GM18505 (cell line): ENCODE measurements around the gene SLC8A1.

ENCODE experiments used
- ATAC-seq: cut with Tn5 transposase; IDR thresholded peaks from one replicate; pipeline ENCODE4 v1.9.1; 2021; ENCODE audit not compliant: unreplicated experiment
- POLR2A ChIP-seq: IDR thresholded peaks from 4 replicates; pipeline ENCODE4 v1.6.1; 2011; ENCODE audit warnings: borderline replicate concordance; ENCODE audit not compliant: insufficient read depth, insufficient read length; ENCODE audit errors: extremely low read depth

SLC8A1 gene

GRCh38 chr2:40360652-40361051 is 91.2 kb downstream of the SLC8A1 start:
- no peak for TF ChIP-seq POLR2A
- peak; percentile 57 for ATAC-seq

GRCh38 chr2:40359811-40360210 is 92.1 kb downstream of the SLC8A1 start:
- no peak for ATAC-seq
- no peak for TF ChIP-seq POLR2A

GRCh38 chr2:40358783-40359182 is 93.1 kb downstream of the SLC8A1 start:
- no peak for TF ChIP-seq POLR2A

GRCh38 chr2:40357667-40358066 is 94.2 kb downstream of the SLC8A1 start:
- no peak for ATAC-seq
- TF ChIP-seq POLR2A = no peak

More at GRCh38 chr2:40358783-40359182, 93.1 kb downstream of the SLC8A1 start:
- no peak for ATAC-seq

- TF ChIP-seq POLR2A = no peak
- ATAC-seq = no peak
Observed at GRCh38 chr2:40355451-40355850, 96.4 kb downstream of the SLC8A1 start.

GRCh38 chr2:40353231-40353630 is 98.7 kb downstream of the SLC8A1 start:
- no peak for ATAC-seq
- no peak for TF ChIP-seq POLR2A

GRCh38 chr2:40352703-40353099 is 99.2 kb downstream of the SLC8A1 start:
- ATAC-seq = no peak
- TF ChIP-seq POLR2A = no peak

GRCh38 chr2:40352041-40352702 is 99.7 kb downstream of the SLC8A1 start:
- no peak for TF ChIP-seq POLR2A

GRCh38 chr2:40348665-40349064 is 103.2 kb downstream of the SLC8A1 start:
- no peak for ATAC-seq
- no peak for TF ChIP-seq POLR2A

More at GRCh38 chr2:40352041-40352702, 99.7 kb downstream of the SLC8A1 start:
- no peak for ATAC-seq

GRCh38 chr2:40348038-40348437 is 103.9 kb downstream of the SLC8A1 start:
- TF ChIP-seq POLR2A = no peak
- ATAC-seq = no peak

- no peak for TF ChIP-seq POLR2A
- ATAC-seq = peak; percentile 66
Observed at GRCh38 chr2:40346535-40347354, 105.1 kb downstream of the SLC8A1 start.

GRCh38 chr2:40344364-40344763 is 107.5 kb downstream of the SLC8A1 start:
- no peak for ATAC-seq
- TF ChIP-seq POLR2A = no peak

- ATAC-seq = no peak
- TF ChIP-seq POLR2A = no peak
Observed at GRCh38 chr2:40343902-40344301, 108.0 kb downstream of the SLC8A1 start.

GRCh38 chr2:40341198-40341597 is 110.7 kb downstream of the SLC8A1 start:
- no peak for TF ChIP-seq POLR2A
- no peak for ATAC-seq
